HG03060 (cell line): Measurements from ENCODE around the gene OCA2.
"Not testable (repeated sequence)": the region's sequence is repeated elsewhere in the genome, so short reads cannot be mapped to it uniquely, and the experiment has no call there.

Experiments
- ATAC-seq: cut with Tn5 transposase; IDR thresholded peaks from one replicate; pipeline ENCODE4 v1.9.1; 2021; ENCODE audit warnings: low read depth, moderate number of reproducible peaks; ENCODE audit not compliant: unreplicated experiment

Gene OCA2

GRCh38 chr15:28098766-28099554 is at the start of gene OCA2:
Gene OCA2, minus strand, starts transcription at chr15:28099315. Its CDS starts 17,441 bp downstream, at chr15:28081874.
- ATAC-seq, result no peak

- ATAC-seq, result no peak
These were observed 48.7 kb upstream of the OCA2 start for GRCh38 chr15:28147801-28148200.

GRCh38 chr15:28145419-28145818 is 46.3 kb upstream of the OCA2 start:
- not testable (repeated sequence) for ATAC-seq

GRCh38 chr15:28140062-28140461 is 40.9 kb upstream of the OCA2 start:
- no peak for ATAC-seq

GRCh38 chr15:28137408-28138039 is 38.4 kb upstream of the OCA2 start:
- not testable (repeated sequence) for ATAC-seq

GRCh38 chr15:28136236-28136904 is 37.3 kb upstream of the OCA2 start:
- peak; percentile 100 for ATAC-seq

GRCh38 chr15:28133281-28133680 is 34.2 kb upstream of the OCA2 start:
- no peak for ATAC-seq

GRCh38 chr15:28132524-28133275 is 33.6 kb upstream of the OCA2 start:
- ATAC-seq, result no peak

- no peak for ATAC-seq
These were observed 32.8 kb upstream of the OCA2 start for GRCh38 chr15:28131946-28132345.

- ATAC-seq, result no peak
These were observed 32.3 kb upstream of the OCA2 start for GRCh38 chr15:28131400-28131799.

- ATAC-seq, result no peak
These were observed 31.5 kb upstream of the OCA2 start for GRCh38 chr15:28130651-28131050.

GRCh38 chr15:28129231-28129848 is 30.2 kb upstream of the OCA2 start:
- ATAC-seq, result no peak

- no peak for ATAC-seq
These were observed 28.9 kb upstream of the OCA2 start for GRCh38 chr15:28128031-28128430.

GRCh38 chr15:28127036-28127435 is 27.9 kb upstream of the OCA2 start:
- no peak for ATAC-seq

- no peak for ATAC-seq
These were observed 26.8 kb upstream of the OCA2 start for GRCh38 chr15:28125673-28126651.

- ATAC-seq, result no peak
These were observed 25.7 kb upstream of the OCA2 start for GRCh38 chr15:28124841-28125240.

GRCh38 chr15:28123408-28124023 is 24.4 kb upstream of the OCA2 start:
- no peak for ATAC-seq

GRCh38 chr15:28122038-28122949 is 23.2 kb upstream of the OCA2 start:
- no peak for ATAC-seq
